HEK293 (cell line): Measurements from ENCODE around the gene RUNX1.

Experiments used
- CTCF ChIA-PET: fragments of 350-600 bp; formaldehyde crosslinking; extraction: SDS; loops from one replicate; lab custom pipeline; 2021; ENCODE audit warnings: antibody characterized with exemption; lab: Yijun Ruan, JAX
- POLR2A ChIA-PET: fragments of 300-600 bp; formaldehyde crosslinking; extraction: SDS; loops from one replicate; lab custom pipeline; 2020; ENCODE audit warnings: antibody characterized with exemption, inconsistent platforms; lab: Yijun Ruan, JAX
- H3K27ac ChIP-seq: fragments of 200-500 bp; sonication (Bioruptor generic); 2 replicates; pipeline ENCODE4 v1.5.1; 2014; ENCODE audit warnings: low read depth, low read length, control low read depth, inconsistent platforms; ENCODE audit errors: extremely low read depth
- H3K36me3 ChIP-seq, 2 experiments: fragments of 200-500 bp in 1 of 2; sonication (Bioruptor generic) in 1 of 2; 1 replicate in 1 of 2; 2 replicates in 1 of 2; pipeline ENCODE4 v1.5.1; 2014 to 2017; ENCODE audit warnings: inconsistent platforms in 2 of 2, low read length in 2 of 2; ENCODE audit not compliant: control insufficient read depth in 2 of 2, insufficient read depth in 1 of 2
- H3K4me1 ChIP-seq: fragments of 200-500 bp; sonication (Bioruptor generic); 2 replicates; pipeline ENCODE4 v1.5.1; 2014; ENCODE audit warnings: mild to moderate bottlenecking, low read length, inconsistent platforms; ENCODE audit not compliant: control insufficient read depth, insufficient read depth
- H3K4me3 ChIP-seq: 2 replicates; pipeline ENCODE4 v1.5.1; 2011; ENCODE audit warnings: low read depth, mild to moderate bottlenecking, control low read depth, low read length, moderate library complexity
- H3K9me3 ChIP-seq: fragments of 200-500 bp; sonication (Bioruptor generic); 2 replicates; pipeline ENCODE4 v1.5.1; 2014; ENCODE audit warnings: low read depth, low read length, inconsistent platforms; ENCODE audit not compliant: control insufficient read depth, insufficient read depth
- EGR2 ChIP-seq: fragments of 450-650 bp; formaldehyde crosslinking; IDR thresholded peaks from 2 replicates; pipeline ENCODE4 v1.5.1; 2016; ENCODE audit warnings: low read depth, missing biosample characterization, missing genetic modification characterization
- KLF1 ChIP-seq: fragments of 450-650 bp; formaldehyde crosslinking; IDR thresholded peaks from 2 replicates; pipeline ENCODE4 v1.5.1; 2016; ENCODE audit warnings: missing biosample characterization, missing genetic modification characterization
- OSR2 ChIP-seq: fragments of 450-650 bp; formaldehyde crosslinking; IDR thresholded peaks from 2 replicates; pipeline ENCODE4 v1.5.1; 2016; ENCODE audit warnings: missing biosample characterization, missing genetic modification characterization
- PRDM10 ChIP-seq: fragments of 450-650 bp; formaldehyde crosslinking; IDR thresholded peaks from 2 replicates; pipeline ENCODE4 v1.5.1; 2016; ENCODE audit warnings: missing biosample characterization, missing genetic modification characterization
- PRDM2 ChIP-seq: fragments of 450-650 bp; formaldehyde crosslinking; IDR thresholded peaks from 2 replicates; pipeline ENCODE4 v1.5.1; 2016; ENCODE audit warnings: missing biosample characterization, missing genetic modification characterization, borderline replicate concordance
- SCRT2 ChIP-seq: fragments of 450-650 bp; formaldehyde crosslinking; IDR thresholded peaks from 2 replicates; pipeline ENCODE4 v1.5.1; 2016; ENCODE audit warnings: missing biosample characterization, missing genetic modification characterization
- SP2 ChIP-seq: fragments of 450-650 bp; formaldehyde crosslinking; IDR thresholded peaks from 2 replicates; pipeline ENCODE4 v1.5.1; 2016; ENCODE audit warnings: missing biosample characterization, missing genetic modification characterization
- TCF7L2 ChIP-seq: IDR thresholded peaks from 2 replicates; pipeline ENCODE4 v1.6.1; 2011; ENCODE audit warnings: low read depth, mild to moderate bottlenecking, inconsistent platforms, low read length, moderate library complexity, borderline replicate concordance
- TRIM28 ChIP-seq: IDR thresholded peaks from 2 replicates; pipeline ENCODE4 v1.6.1; 2011; ENCODE audit warnings: low read length, control low read depth, borderline replicate concordance
- ZBTB1 ChIP-seq: fragments of 450-650 bp; formaldehyde crosslinking; IDR thresholded peaks from 2 replicates; pipeline ENCODE4 v1.5.1; 2016; ENCODE audit warnings: missing biosample characterization, missing genetic modification characterization
- ZBTB20 ChIP-seq: fragments of 450-650 bp; formaldehyde crosslinking; IDR thresholded peaks from 2 replicates; pipeline ENCODE4 v1.5.1; 2016; ENCODE audit warnings: missing biosample characterization, missing genetic modification characterization
- ZFP37 ChIP-seq: fragments of 450-650 bp; formaldehyde crosslinking; IDR thresholded peaks from 2 replicates; pipeline ENCODE4 v1.5.1; 2016; ENCODE audit warnings: missing biosample characterization, missing genetic modification characterization
- ZFP69B ChIP-seq: fragments of 450-650 bp; formaldehyde crosslinking; IDR thresholded peaks from 2 replicates; pipeline ENCODE4 v1.5.1; 2016; ENCODE audit warnings: missing biosample characterization, missing genetic modification characterization
- ZNF26 ChIP-seq: fragments of 450-650 bp; formaldehyde crosslinking; IDR thresholded peaks from 2 replicates; pipeline ENCODE4 v1.5.1; 2016; ENCODE audit warnings: missing biosample characterization, missing genetic modification characterization
- ZNF266 ChIP-seq: fragments of 450-650 bp; formaldehyde crosslinking; IDR thresholded peaks from 2 replicates; pipeline ENCODE4 v1.5.1; 2016; ENCODE audit warnings: missing biosample characterization, missing genetic modification characterization, low read depth
- ZNF335 ChIP-seq: fragments of 450-650 bp; formaldehyde crosslinking; conservative IDR thresholded peaks from 2 replicates; pipeline ENCODE4 v1.5.1; 2016; ENCODE audit warnings: missing biosample characterization, missing genetic modification characterization
- ZNF530 ChIP-seq: fragments of 450-650 bp; formaldehyde crosslinking; IDR thresholded peaks from 2 replicates; pipeline ENCODE4 v1.5.1; 2016; ENCODE audit warnings: low read depth, missing biosample characterization, missing genetic modification characterization
- ZNF600 ChIP-seq: fragments of 450-650 bp; formaldehyde crosslinking; IDR thresholded peaks from 2 replicates; pipeline ENCODE4 v1.5.1; 2016; ENCODE audit warnings: missing biosample characterization, missing genetic modification characterization
- ZNF664 ChIP-seq: fragments of 450-650 bp; formaldehyde crosslinking; IDR thresholded peaks from 2 replicates; pipeline ENCODE4 v1.5.1; 2016; ENCODE audit warnings: missing biosample characterization, missing genetic modification characterization
- ZNF670 ChIP-seq: fragments of 450-650 bp; formaldehyde crosslinking; IDR thresholded peaks from 2 replicates; pipeline ENCODE4 v1.5.1; 2016; ENCODE audit warnings: missing biosample characterization, missing genetic modification characterization, low read depth
- ZNF704 ChIP-seq: fragments of 450-650 bp; formaldehyde crosslinking; IDR thresholded peaks from 2 replicates; pipeline ENCODE4 v1.5.1; 2016; ENCODE audit warnings: missing biosample characterization, missing genetic modification characterization
- ZNF843 ChIP-seq: fragments of 450-650 bp; formaldehyde crosslinking; IDR thresholded peaks from 2 replicates; pipeline ENCODE4 v1.5.1; 2016; ENCODE audit warnings: missing biosample characterization, missing genetic modification characterization
- ZXDB ChIP-seq: fragments of 450-650 bp; formaldehyde crosslinking; IDR thresholded peaks from 2 replicates; pipeline ENCODE4 v1.5.1; 2016; ENCODE audit warnings: missing biosample characterization, missing genetic modification characterization
- TF ChIP-seq, protein P1 (sequence below): fragments of 450-650 bp; formaldehyde crosslinking; IDR thresholded peaks from 2 replicates; pipeline ENCODE4 v1.5.1; 2017; ENCODE audit warnings: missing biosample characterization, missing genetic modification characterization

The RUNX1 gene

DNA sequence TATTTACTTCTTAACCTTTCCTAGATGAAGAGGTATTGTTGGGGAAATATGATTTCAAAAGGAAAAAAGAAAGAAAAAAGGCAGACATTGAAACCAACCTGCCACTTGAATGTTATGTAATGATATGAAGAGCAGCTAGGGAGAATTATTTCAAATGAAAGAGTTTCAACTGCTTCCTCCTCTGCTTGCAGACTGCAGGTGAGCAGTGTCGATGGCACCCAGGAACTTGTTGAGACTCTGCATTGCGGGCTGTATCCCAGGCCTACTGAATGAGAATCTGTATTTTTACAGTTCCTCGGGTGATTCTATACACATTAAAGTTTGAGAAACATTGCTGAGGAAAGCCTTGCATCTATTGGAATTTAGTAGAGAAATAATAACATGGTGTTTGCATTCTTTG, 3.7 kb upstream of the RUNX1 start (continued):
- TF ChIP-seq ZNF530 (tag by site-specific recombination): no peak
- no peak for TF ChIP-seq ZNF266
- TF ChIP-seq, protein P1, sequence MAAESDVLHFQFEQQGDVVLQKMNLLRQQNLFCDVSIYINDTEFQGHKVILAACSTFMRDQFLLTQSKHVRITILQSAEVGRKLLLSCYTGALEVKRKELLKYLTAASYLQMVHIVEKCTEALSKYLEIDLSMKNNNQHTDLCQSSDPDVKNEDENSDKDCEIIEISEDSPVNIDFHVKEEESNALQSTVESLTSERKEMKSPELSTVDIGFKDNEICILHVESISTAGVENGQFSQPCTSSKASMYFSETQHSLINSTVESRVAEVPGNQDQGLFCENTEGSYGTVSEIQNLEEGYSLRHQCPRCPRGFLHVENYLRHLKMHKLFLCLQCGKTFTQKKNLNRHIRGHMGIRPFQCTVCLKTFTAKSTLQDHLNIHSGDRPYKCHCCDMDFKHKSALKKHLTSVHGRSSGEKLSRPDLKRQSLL (tag by site-specific recombination): no peak
- TF ChIP-seq SCRT2 (tag by site-specific recombination): no peak
- no peak for TF ChIP-seq KLF1
- TF ChIP-seq ZNF600: no peak

DNA sequence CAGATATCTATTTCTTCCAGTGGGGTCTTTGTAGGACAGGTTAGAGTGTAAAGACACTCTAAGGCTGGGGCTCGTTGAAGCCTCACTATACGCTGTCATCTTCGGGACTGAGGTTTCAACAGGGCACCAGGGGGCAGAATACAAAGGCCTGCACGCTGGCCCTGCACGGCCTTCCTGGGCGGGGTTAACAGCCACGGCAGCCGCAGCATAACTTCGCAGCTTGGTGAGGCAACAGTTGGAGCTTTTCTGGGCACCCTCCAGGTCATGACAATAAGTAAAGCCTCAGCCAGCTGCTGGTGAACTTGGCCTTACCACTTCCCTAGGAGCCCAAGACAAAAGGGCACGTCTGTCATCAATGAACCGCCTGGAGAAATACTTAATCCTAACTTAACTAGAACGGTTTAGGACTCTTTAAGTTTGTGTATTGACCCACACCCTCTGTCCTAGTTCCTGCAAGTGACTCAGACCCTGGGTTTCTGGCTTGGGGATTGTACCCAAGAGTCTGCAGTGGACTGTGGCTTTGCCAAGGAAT, 2.3 kb upstream of the RUNX1 start:
- no peak overlapping the region for H3K4me3 ChIP-seq
- POLR2A ChIA-PET: interaction anchor here (0.6 kb wide), 2 partner anchors 41 to 578 kb away, joined by 3 read pairs; no protein-coding TSS in a partner anchor
- CTCF ChIA-PET: interaction anchor here (0.5 to 1.7 kb wide), 19 partner anchors 8 to 1063 kb away, joined by 3 to 7 read pairs (median 3); no protein-coding TSS in a partner anchor
- no peaks in the 10 kb centered on the region for H3K36me3 ChIP-seq
- no peak overlapping the region for H3K27ac ChIP-seq
- peaks cover 15% of the 10 kb centered on the region for H3K4me1 ChIP-seq
- no peaks in the 10 kb centered on the region for H3K9me3 ChIP-seq
- peak; percentile 34; the same call in 1 of the 2 replicates for TF ChIP-seq ZBTB20
- TF ChIP-seq ZNF843: no peak
- TF ChIP-seq PRDM2 (tag by site-specific recombination): no peak
- no peak for TF ChIP-seq ZFP37
- peak; percentile 45; the same call in 1 of the 2 replicates for TF ChIP-seq TCF7L2
- TF ChIP-seq PRDM10 (tag by site-specific recombination): no peak
- no peak for TF ChIP-seq EGR2 (tag by site-specific recombination)
- no peak for TF ChIP-seq SP2 (tag by site-specific recombination)
- peak; percentile 89 for TF ChIP-seq SCRT2 (tag by site-specific recombination)
- no peak for TF ChIP-seq ZNF664 (tag by site-specific recombination)
- no peak for TF ChIP-seq ZBTB1 (tag by site-specific recombination)
- TF ChIP-seq ZNF26: no peak
- no peak for TF ChIP-seq ZNF670 (tag by site-specific recombination)
- no peak for TF ChIP-seq ZFP69B
- TF ChIP-seq ZNF704 (tag by site-specific recombination): no peak
- TF ChIP-seq ZXDB (tag by site-specific recombination): peak; percentile 34; the same call in 1 of the 2 replicates
- peak; percentile 66; the same call in 1 of the 2 replicates for TF ChIP-seq TRIM28
- no peak for TF ChIP-seq OSR2 (tag by site-specific recombination)
- 0 out of 2 replicates have a peak, but pooled peaks have one; percentile 9 for TF ChIP-seq ZNF335 (tag by site-specific recombination)
